Measurements from ENCODE around the gene UBE2L5.
A peak's percentile ranks its signal among the peaks of the same experiment; 100 is the strongest.

Gene UBE2L5

DNA sequence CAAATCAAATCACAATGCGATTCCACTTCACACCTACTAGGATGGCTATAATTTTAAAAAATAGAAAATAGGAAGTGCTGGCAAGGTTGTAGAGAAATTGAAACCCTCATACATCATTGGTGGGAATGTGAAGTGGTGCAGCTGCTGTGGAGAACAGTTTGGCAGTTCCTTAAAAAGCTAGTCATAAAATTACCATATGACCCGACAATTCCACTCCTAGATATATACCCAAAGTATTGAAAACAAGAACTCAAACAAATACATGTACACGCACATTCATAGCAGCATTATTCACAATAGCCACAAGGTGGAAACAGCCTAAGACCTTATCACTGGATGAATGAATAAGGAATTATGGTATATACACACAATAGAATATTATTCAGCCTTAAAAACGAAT lies 31.4 kb downstream of the UBE2L5 start:
- Histone ChIP-seq H3K27ac (ENCODE audit: low read length) (no peak overlapping the region), H3K79me2 (ENCODE audit: low read length) (no peaks in the 10 kb centered on the region), H3K4me3 (ENCODE audit: low read length) (no peak overlapping the region), H3K9ac (ENCODE audit: low read length) (no peak overlapping the region), H4K20me1 (ENCODE audit: insufficient read depth, low read length) (no peaks in the 10 kb centered on the region), H3K4me1 (ENCODE audit: low read length) (peaks cover 18% of the 10 kb centered on the region), H3K36me3 (replicated peaks; ENCODE audit: low read depth, low read length) (peaks cover 13% of the 10 kb centered on the region), H3K4me2 (ENCODE audit: low read length) (peak overlapping the region; percentile 22; the same call in 1 of the 2 replicates), H3K27me3 (ENCODE audit: low read depth, low read length) (no peaks in the 10 kb centered on the region), H2AFZ (ENCODE audit: low read depth, low read length) (no peak overlapping the region), H3K9me3 (ENCODE audit: insufficient read depth, low read length) (no peaks in the 10 kb centered on the region)
- TF ChIP-seq EZH2phosphoT487 (IDR thresholded peaks at IDR 0.05; ENCODE audit: low read depth) (no peak), CTCF (IDR thresholded peaks at IDR 0.05; ENCODE audit: low read depth, low read length) (peak; percentile 28)

DNA sequence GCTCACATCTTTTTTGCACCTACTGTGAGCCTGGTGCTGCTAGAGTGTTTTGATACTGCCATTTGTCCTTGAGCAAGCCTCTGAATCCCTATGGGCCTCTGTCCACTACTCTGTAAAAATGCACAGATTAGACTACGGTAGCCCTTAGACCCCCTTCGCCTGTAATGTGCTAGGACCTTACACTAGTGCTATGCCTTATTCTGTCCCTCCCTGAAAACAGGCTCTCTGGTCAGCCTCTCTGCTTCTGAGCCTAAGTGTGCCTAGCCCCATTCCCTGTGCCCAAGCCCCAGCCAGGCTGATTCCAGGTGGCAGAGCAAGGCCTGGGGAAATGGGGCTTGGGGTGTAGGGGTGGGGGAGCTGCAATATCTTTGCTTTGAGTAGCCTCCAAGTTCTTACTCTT lies 32.7 kb downstream of the UBE2L5 start:
- Histone ChIP-seq H3K79me2 (ENCODE audit: low read length) (no peaks in the 10 kb centered on the region), H3K27me3 (ENCODE audit: low read depth, low read length) (no peaks in the 10 kb centered on the region), H3K4me1 (ENCODE audit: low read length) (peaks cover 18% of the 10 kb centered on the region), H3K27ac (ENCODE audit: low read length) (no peak overlapping the region), H4K20me1 (ENCODE audit: insufficient read depth, low read length) (0 out of 2 replicates have a peak, but pooled peaks cover 6% of the 10 kb centered on the region), H3K4me2 (ENCODE audit: low read length) (no peak overlapping the region), H3K36me3 (replicated peaks; ENCODE audit: low read depth, low read length) (peaks cover 23% of the 10 kb centered on the region), H3K9me3 (ENCODE audit: insufficient read depth, low read length) (no peaks in the 10 kb centered on the region), H2AFZ (ENCODE audit: low read depth, low read length) (no peak overlapping the region), H3K4me3 (ENCODE audit: low read length) (no peak overlapping the region), H3K9ac (ENCODE audit: low read length) (no peak overlapping the region)
- TF ChIP-seq CTCF (IDR thresholded peaks at IDR 0.05; ENCODE audit: low read depth, low read length) = no peak
- TF ChIP-seq EZH2phosphoT487 (IDR thresholded peaks at IDR 0.05; ENCODE audit: low read depth) = no peak

- Histone ChIP-seq H3K27ac (ENCODE audit: low read length) (peak overlapping the region; percentile 5; the same call in 1 of the 2 replicates), H3K27me3 (ENCODE audit: low read depth, low read length) (no peaks in the 10 kb centered on the region), H3K79me2 (ENCODE audit: low read length) (no peaks in the 10 kb centered on the region), H3K9me3 (ENCODE audit: insufficient read depth, low read length) (no peaks in the 10 kb centered on the region), H4K20me1 (ENCODE audit: insufficient read depth, low read length) (0 out of 2 replicates have a peak, but pooled peaks cover 6% of the 10 kb centered on the region), H2AFZ (ENCODE audit: low read depth, low read length) (no peak overlapping the region), H3K4me1 (ENCODE audit: low read length) (peaks cover 18% of the 10 kb centered on the region), H3K9ac (ENCODE audit: low read length) (no peak overlapping the region), H3K36me3 (replicated peaks; ENCODE audit: low read depth, low read length) (peaks cover 23% of the 10 kb centered on the region), H3K4me3 (ENCODE audit: low read length) (no peak overlapping the region), H3K4me2 (ENCODE audit: low read length) (no peak overlapping the region)
- TF ChIP-seq EZH2phosphoT487 (IDR thresholded peaks at IDR 0.05; ENCODE audit: low read depth) = no peak
- no peak for TF ChIP-seq CTCF (IDR thresholded peaks at IDR 0.05; ENCODE audit: low read depth, low read length)
Measured at GRCh38 chr13:30456290-30456689, 34.0 kb downstream of the UBE2L5 start.

- Histone ChIP-seq H3K4me2 (ENCODE audit: low read length) (no peak overlapping the region), H2AFZ (ENCODE audit: low read depth, low read length) (no peak overlapping the region), H3K79me2 (ENCODE audit: low read length) (peaks cover 11% of the 10 kb centered on the region; the same call in 1 of the 2 replicates), H4K20me1 (ENCODE audit: insufficient read depth, low read length) (peaks cover 16% of the 10 kb centered on the region; the same call in 1 of the 2 replicates), H3K4me3 (ENCODE audit: low read length) (no peak overlapping the region), H3K27ac (ENCODE audit: low read length) (no peak overlapping the region), H3K9me3 (ENCODE audit: insufficient read depth, low read length) (no peaks in the 10 kb centered on the region), H3K27me3 (ENCODE audit: low read depth, low read length) (no peaks in the 10 kb centered on the region), H3K36me3 (replicated peaks; ENCODE audit: low read depth, low read length) (peaks cover 35% of the 10 kb centered on the region), H3K9ac (ENCODE audit: low read length) (no peak overlapping the region), H3K4me1 (ENCODE audit: low read length) (peaks cover 18% of the 10 kb centered on the region)
- TF ChIP-seq CTCF (IDR thresholded peaks at IDR 0.05; ENCODE audit: low read depth, low read length) (no peak), EZH2phosphoT487 (IDR thresholded peaks at IDR 0.05; ENCODE audit: low read depth) (no peak)
Measured at GRCh38 chr13:30457306-30457891, 35.1 kb downstream of the UBE2L5 start.

Data from OCI-LY3 (cell line).